Activated naive CD4-positive, alpha-beta T cell treated with anti-CD3 and anti-CD28 coated beads, Interleukin-2, amount 10 ng/mL, durations not matched to agents 7 days and 5 days (primary cell): ENCODE measurements around the gene XRCC4.
A peak's percentile ranks its signal among the peaks of the same experiment; 100 is the strongest.
"Not testable (repeated sequence)": the region's sequence is repeated elsewhere in the genome, so short reads cannot be mapped to it uniquely, and the experiment has no call there.

Experiments used
- CTCF ChIA-PET: fragments of 350-600 bp; sonication (Branson Sonifier 250); formaldehyde crosslinking; loops from one replicate; lab custom pipeline; 2021; ENCODE audit warnings: antibody characterized with exemption; lab: Charles Lee
- DNase-seq: peaks from one replicate; pipeline ENCODE4 v3.0.0-alpha.2; 2020
- H3K27ac Mint-ChIP-seq: one replicate; pipeline ENCODE4 v1.8.0; 2021; ENCODE audit warnings: mild to moderate bottlenecking, moderate library complexity, mixed read lengths
- H3K27me3 Mint-ChIP-seq: one replicate; pipeline ENCODE4 v1.8.0; 2021; ENCODE audit warnings: mild to moderate bottlenecking, mixed read lengths
- H3K36me3 Mint-ChIP-seq: one replicate; pipeline ENCODE4 v1.8.0; 2021; ENCODE audit warnings: mixed read lengths
- H3K4me1 Mint-ChIP-seq: one replicate; pipeline ENCODE4 v1.8.0; 2021; ENCODE audit warnings: mixed read lengths
- H3K4me3 Mint-ChIP-seq: one replicate; pipeline ENCODE4 v1.8.0; 2021; ENCODE audit warnings: mild to moderate bottlenecking, moderate library complexity, mixed read lengths
- H3K9me3 Mint-ChIP-seq: one replicate; pipeline ENCODE4 v1.8.0; 2021; ENCODE audit warnings: mixed read lengths

Gene XRCC4

DNA sequence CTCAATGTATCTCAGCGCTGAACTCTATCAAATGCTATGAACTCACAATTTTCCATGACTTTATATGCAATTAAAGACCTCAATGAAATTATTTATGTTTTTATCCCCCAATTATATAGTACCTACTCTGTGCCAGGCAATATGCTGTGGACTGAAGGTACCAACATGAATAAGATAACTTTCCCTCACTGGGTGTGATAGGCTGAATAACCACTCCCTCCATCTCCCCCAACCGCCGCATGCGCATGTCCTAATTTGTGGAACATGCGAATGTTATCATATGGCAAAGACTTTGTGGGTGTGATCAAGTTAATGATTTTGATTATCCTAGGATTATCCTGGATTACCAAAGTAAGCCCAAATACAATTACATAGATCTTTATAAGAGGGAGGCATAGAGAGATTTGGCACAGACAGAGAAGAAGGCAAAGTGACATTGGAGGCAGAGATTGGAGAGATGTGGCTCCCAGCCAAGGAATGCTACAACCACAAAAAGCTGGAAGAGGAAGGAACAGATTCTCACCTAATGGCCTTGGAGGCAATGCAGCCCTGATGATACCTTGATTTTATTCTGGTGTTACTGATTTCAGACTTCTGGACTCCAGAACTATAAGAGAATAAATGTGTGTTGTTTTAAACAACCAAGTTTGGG is 245.1 kb downstream of the XRCC4 start:
- CTCF ChIA-PET: no interaction called here
- Mint-ChIP-seq H3K27ac (no peak overlapping the region), H3K36me3 (no peaks in the 10 kb centered on the region), H3K27me3 (no peaks in the 10 kb centered on the region), H3K9me3 (no peaks in the 10 kb centered on the region), H3K4me1 (no peaks in the 10 kb centered on the region), H3K4me3 (no peak overlapping the region)
- no peak for DNase-seq

DNA sequence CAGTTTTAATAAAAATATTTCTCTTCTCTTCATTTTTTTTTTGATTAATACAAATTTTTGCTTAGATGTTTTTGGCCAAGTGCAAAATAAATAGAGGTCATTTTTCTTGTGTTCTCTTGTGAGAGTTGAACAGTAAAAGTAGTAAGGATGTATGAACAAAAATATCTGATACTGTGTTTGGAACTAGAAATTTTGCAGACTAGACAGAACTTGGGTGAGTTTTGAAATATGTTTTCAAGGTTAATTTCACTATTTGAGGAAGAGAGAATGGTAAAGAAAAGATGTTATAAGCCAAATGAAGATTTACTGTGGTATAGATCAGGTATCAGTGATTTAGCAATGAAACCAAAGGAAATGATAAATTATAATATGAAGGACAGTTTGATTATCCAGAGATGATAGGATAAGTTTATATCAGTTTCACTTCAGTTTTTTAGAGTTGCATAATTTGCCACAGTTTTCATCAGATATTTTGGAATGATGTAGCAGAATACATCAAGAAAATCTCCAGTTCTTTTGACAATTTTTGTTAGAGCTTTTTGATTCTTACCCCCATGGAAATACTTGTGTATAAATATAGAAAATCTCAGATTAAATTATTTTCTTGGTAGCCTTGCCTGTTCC is 246.3 kb downstream of the XRCC4 start:
- no peak overlapping the region for H3K27ac Mint-ChIP-seq
- no peaks in the 10 kb centered on the region for H3K4me1 Mint-ChIP-seq

DNA sequence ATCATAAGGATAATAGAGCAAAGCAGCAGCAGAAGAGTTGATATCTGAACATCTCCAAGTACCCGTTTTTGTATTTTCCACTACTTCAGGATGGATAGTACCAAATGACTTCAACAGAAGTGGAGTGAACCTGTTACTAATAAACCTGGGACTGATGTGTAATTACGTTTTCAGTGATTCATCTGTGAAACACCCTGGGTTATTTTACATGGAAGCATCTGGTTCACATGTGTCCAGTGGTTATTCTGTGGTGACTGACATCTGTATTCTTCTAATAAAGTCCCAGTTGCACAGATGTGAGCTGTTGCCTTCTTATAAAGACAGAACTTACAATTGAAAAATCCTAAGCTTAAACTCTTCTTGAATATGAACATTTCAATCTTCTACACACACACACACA is 254.5 kb downstream of the XRCC4 start:
- Mint-ChIP-seq H3K4me1 (no peaks in the 10 kb centered on the region), H3K36me3 (no peaks in the 10 kb centered on the region), H3K27ac (no peak overlapping the region), H3K27me3 (no peaks in the 10 kb centered on the region), H3K4me3 (no peak overlapping the region), H3K9me3 (no peaks in the 10 kb centered on the region)
- no peak for DNase-seq
- CTCF ChIA-PET: no interaction called here

More for the DNA sequence above, 246.3 kb downstream of the XRCC4 start:
- Mint-ChIP-seq H3K4me3 (no peak overlapping the region), H3K9me3 (no peaks in the 10 kb centered on the region), H3K36me3 (no peaks in the 10 kb centered on the region), H3K27me3 (no peaks in the 10 kb centered on the region)
- DNase-seq: no peak
- CTCF ChIA-PET: no interaction called here

DNA sequence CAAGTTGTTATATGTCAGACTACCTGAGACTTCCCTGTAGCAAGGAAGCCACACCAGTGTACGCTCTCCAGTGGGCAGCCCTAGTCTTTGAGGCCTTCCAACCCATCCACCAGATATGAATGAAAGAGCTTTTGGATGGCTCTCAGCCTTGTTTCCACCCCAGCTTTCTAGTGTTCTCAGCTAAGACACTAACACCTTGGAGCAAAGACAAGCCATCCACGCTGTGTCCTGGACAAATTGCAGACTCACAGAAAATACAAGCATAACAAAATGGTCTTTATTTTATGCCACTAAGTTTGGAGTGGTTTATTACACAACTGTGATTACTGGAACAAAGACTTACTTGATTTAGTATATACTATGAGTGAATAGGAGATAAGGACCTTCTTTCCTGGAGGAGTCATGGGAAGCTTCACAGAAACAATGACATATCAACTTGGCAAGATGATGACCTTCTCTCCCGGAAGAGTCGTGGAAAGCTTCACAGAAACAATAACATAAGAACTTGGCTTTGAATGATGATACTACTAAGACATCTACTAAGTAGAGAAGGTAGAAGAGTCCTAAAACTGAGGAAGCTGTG is 260.2 kb downstream of the XRCC4 start:
- Mint-ChIP-seq H3K36me3 (no peaks in the 10 kb centered on the region), H3K4me1 (peaks cover 26% of the 10 kb centered on the region), H3K4me3 (no peak overlapping the region), H3K27ac (no peak overlapping the region), H3K27me3 (no peaks in the 10 kb centered on the region), H3K9me3 (peaks cover 2% of the 10 kb centered on the region)
- CTCF ChIA-PET: no interaction called here
- no peak for DNase-seq

DNA sequence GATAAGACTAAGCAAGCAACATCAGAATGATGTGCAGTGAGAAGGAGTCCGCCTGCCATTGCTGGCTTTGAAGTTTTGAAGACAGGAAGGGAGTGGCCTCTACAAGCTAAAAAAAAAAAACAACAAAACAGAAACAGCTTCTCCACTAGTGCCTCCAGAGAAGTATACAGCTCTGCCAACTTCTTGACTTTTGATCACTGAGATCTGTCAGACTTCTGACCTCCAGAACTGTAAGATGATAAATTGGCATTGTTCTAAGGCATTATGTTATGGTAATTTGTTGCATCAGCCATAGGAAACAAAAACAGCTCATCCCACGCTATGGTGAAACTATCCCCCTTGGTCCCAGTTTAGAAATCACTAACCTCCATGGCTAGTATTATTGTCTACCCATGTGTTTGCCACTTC is 263.2 kb downstream of the XRCC4 start:
- CTCF ChIA-PET: no interaction called here
- H3K9me3 Mint-ChIP-seq: peaks cover 2% of the 10 kb centered on the region
- H3K27me3 Mint-ChIP-seq: no peaks in the 10 kb centered on the region

DNA sequence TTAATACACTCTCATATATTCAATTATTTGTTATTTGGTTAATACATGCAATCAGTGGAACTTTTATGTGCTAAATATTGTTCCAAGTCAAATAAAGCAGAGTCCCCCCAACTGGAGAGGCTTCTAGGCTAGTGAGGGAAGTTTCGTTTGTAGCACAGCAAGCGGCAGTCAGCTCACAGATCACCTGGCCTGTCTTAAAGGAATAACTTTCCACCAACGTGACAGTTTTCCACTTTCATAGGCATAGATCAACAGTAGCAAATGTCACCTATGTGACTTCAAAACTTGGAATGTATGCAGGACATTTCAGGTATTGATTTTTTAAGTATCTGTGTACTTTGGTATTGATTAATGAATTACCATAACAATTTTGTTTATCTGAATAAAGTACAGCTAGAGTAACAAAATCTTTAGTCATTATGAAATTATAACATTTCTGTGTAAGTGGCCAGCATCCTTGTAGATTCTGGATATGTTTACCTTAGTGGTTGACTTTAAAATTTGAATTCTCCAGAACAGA is 264.5 kb downstream of the XRCC4 start:
- H3K27ac Mint-ChIP-seq: no peak overlapping the region
- no peak for DNase-seq
- CTCF ChIA-PET: no interaction called here

More for the DNA sequence above, 263.2 kb downstream of the XRCC4 start:
- Mint-ChIP-seq H3K36me3 (no peaks in the 10 kb centered on the region), H3K27ac (peak overlapping the region; percentile 87), H3K4me3 (peak overlapping the region; percentile 45), H3K4me1 (peaks cover 26% of the 10 kb centered on the region)
- DNase-seq: peak; percentile 57

DNA sequence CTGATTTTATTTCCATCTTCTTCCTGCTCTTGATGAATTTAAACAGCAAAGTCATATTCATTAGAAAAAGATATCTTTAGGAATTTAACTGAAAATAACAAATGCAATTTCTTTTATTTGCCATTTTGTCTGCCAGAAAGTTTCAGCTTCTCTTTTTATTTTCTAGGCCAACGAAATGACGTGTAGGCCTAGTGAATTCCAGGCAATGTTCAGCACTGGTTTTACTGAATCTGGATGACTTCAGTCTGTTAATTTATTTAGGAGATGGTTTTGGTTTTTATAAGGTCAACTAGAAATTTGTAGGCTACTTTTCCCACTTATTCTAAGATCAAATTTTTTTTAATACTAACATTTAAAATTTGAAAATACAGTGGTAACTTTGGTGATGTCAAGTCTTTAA is 265.1 kb downstream of the XRCC4 start:
- Mint-ChIP-seq H3K4me3 (no peak overlapping the region), H3K4me1 (peaks cover 26% of the 10 kb centered on the region), H3K9me3 (peaks cover 6% of the 10 kb centered on the region), H3K36me3 (peaks cover 3% of the 10 kb centered on the region), H3K27ac (no peak overlapping the region), H3K27me3 (no peaks in the 10 kb centered on the region)
- CTCF ChIA-PET: no interaction called here
- DNase-seq: no peak

More for the DNA sequence above, 264.5 kb downstream of the XRCC4 start:
- Mint-ChIP-seq H3K9me3 (peaks cover 2% of the 10 kb centered on the region), H3K4me3 (no peak overlapping the region), H3K27me3 (no peaks in the 10 kb centered on the region), H3K36me3 (no peaks in the 10 kb centered on the region), H3K4me1 (peaks cover 26% of the 10 kb centered on the region)

DNA sequence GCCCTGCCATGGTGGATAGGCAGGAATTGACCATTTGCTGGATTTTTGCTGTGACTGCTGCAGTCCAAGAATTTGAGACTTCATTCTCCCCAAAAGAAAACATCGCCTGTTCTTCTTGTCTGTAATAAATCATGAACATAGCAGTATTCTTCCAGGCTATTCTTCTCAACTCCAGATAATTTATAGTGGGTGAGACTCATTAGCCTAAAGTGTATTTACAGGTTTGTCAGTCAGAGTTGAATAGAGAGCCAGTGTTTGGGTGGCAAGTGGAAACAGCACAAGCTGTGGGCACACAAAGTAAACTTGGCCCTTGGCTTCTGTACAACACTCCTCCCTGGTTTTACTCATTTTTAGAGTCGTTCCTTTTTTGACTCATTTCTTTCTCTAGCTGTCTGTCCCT is 266.0 kb downstream of the XRCC4 start:
- no peak overlapping the region for H3K4me3 Mint-ChIP-seq
- DNase-seq: no peak
- H3K36me3 Mint-ChIP-seq: peaks cover 9% of the 10 kb centered on the region
- H3K9me3 Mint-ChIP-seq: peaks cover 14% of the 10 kb centered on the region
- H3K27ac Mint-ChIP-seq: no peak overlapping the region
- CTCF ChIA-PET: no interaction called here
- no peaks in the 10 kb centered on the region for H3K27me3 Mint-ChIP-seq
- peaks cover 26% of the 10 kb centered on the region for H3K4me1 Mint-ChIP-seq

DNA sequence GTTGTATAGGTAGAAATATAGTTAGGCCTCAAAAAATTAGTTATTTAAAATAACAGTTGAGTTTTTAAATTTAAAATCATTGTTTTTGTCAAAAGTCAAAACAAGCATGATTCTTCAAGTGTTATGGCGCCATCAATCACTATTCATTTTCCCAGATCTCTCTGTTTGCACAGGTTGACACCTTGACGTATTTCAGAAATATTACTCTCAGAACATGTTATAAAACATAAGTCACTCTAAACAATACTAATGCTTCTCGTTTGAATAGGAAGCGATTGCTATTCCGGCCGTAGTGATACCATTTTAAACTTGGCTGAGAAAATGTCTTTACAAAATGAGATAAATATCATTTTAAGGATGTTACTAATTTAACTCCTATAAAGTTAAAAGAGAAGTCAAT is 268.1 kb downstream of the XRCC4 start:
- CTCF ChIA-PET: no interaction called here
- H3K36me3 Mint-ChIP-seq: peaks cover 9% of the 10 kb centered on the region
- H3K27ac Mint-ChIP-seq: no peak overlapping the region
- no peak for DNase-seq
- H3K27me3 Mint-ChIP-seq: no peaks in the 10 kb centered on the region
- H3K4me1 Mint-ChIP-seq: peaks cover 14% of the 10 kb centered on the region
- peaks cover 24% of the 10 kb centered on the region for H3K9me3 Mint-ChIP-seq
- H3K4me3 Mint-ChIP-seq: no peak overlapping the region

DNA sequence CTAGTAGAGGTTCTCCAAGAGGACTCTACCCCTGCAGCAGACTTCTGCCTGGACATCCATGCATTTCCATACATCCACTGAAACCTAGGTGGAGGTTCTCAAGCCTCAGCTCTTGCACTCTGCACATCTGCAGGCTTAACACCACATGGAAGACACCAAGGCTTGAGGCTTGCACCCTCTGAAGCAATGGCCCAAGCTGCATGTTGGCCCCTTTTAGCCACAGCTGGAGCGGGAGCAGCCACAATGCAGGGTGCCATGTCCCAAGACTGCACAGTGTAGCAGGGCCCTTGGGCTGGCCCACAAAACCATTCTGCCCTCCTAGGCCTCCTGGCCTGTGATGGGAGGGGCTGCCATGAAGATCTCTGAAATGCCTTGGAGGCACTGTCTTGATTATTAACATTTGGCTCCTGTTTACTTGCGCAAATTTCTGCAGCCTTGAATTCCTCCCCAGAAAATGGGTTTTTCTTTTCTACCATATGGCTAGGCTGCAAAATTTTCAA is 271.0 kb downstream of the XRCC4 start:
- Mint-ChIP-seq H3K36me3 (peaks cover 9% of the 10 kb centered on the region), H3K4me1 (no peaks in the 10 kb centered on the region), H3K27me3 (no peaks in the 10 kb centered on the region), H3K27ac (no peak overlapping the region), H3K9me3 (peaks cover 24% of the 10 kb centered on the region), H3K4me3 (no peak overlapping the region)
- no peak for DNase-seq
- CTCF ChIA-PET: no interaction called here

DNA sequence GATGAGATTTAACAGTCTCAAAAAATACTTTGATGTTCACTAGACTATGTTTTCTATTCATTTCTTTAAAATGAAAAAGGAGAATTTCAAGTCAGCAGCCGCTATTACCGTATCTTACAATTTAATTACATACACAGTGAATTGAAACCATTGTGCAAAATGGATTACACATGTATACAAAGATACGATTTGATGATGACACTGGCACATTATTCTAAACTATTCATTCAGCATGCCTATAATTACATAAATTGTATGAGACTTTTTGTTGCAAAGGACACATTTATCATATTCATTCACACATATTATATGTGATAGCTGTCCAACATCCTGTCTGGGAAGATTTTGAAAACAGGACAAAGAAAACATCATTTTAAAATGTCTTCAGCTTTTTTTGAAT is 275.9 kb downstream of the XRCC4 start:
- DNase-seq: no peak
- H3K27me3 Mint-ChIP-seq: no peaks in the 10 kb centered on the region
- no peak overlapping the region for H3K27ac Mint-ChIP-seq
- peaks cover 12% of the 10 kb centered on the region for H3K9me3 Mint-ChIP-seq
- no peaks in the 10 kb centered on the region for H3K4me1 Mint-ChIP-seq
- H3K36me3 Mint-ChIP-seq: no peaks in the 10 kb centered on the region
- H3K4me3 Mint-ChIP-seq: no peak overlapping the region
- CTCF ChIA-PET: no interaction called here

DNA sequence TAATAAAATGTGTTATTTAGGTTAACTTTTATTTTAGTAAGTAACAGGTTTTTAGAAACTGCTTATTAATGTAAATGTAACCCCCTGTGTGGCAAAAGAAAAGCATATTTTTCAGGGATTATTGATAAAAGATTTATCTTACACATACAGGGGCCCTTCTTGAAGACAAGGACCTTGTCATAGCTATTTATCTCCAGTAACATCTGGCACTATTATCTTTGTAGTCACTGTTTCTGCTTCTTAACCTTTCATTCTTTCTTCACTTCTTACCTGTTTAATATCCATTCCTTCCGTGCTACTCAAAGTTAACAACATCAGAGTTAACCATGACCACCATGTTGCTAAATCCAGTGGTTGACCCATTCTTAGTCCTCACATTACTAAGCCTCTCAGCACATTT is 276.4 kb downstream of the XRCC4 start:
- no peak overlapping the region for H3K27ac Mint-ChIP-seq
- no peaks in the 10 kb centered on the region for H3K36me3 Mint-ChIP-seq
- H3K27me3 Mint-ChIP-seq: no peaks in the 10 kb centered on the region
- H3K9me3 Mint-ChIP-seq: peaks cover 8% of the 10 kb centered on the region
- no peak for DNase-seq
- no peak overlapping the region for H3K4me3 Mint-ChIP-seq
- no peaks in the 10 kb centered on the region for H3K4me1 Mint-ChIP-seq
- CTCF ChIA-PET: no interaction called here

DNA sequence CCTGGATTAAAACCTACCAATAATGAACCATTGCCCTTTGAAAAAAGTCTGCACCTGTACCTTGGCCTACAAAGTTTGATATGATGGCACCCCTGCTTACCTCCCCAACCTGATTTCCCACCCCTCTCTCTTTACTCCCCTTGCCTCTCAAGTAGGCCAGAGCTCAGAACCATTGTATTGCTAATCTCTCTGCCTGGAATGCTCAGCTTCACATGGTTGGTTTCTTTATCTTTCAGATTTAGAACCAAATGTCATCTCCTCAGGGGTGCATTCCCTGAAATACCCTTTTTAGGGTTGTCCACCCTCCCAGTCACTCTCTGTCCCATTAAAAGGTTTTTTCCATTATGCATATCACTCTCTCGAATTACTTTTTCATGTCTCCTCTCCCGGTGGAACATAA is 277.6 kb downstream of the XRCC4 start:
- no peak overlapping the region for H3K4me3 Mint-ChIP-seq
- no peaks in the 10 kb centered on the region for H3K9me3 Mint-ChIP-seq
- no peaks in the 10 kb centered on the region for H3K36me3 Mint-ChIP-seq
- no peak for DNase-seq
- CTCF ChIA-PET: no interaction called here
- H3K4me1 Mint-ChIP-seq: no peaks in the 10 kb centered on the region
- H3K27ac Mint-ChIP-seq: no peak overlapping the region
- no peaks in the 10 kb centered on the region for H3K27me3 Mint-ChIP-seq

DNA sequence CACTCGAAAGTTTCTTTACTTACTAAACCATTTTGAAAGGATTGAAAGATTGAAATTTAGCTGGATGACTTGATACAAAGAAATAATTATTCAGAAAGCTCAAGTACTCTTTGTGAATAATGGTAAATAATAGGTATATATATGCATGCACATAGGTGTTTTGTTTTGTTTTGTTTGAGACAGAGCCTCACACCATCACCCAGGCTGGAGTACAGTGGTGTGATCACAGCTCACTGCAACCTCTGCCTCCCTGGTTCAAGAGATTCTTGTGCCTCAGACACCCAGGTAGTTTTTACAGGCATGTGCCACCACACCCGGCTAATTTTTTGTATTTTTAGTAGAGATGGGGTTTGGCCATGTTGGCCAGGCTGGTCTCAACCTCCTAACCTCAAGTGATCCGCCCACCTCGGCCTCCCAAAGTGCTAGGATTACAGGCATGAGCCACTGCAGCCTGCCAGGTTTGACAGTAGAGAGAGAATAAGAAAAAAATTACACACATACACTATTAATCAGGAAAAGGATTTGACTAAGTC is 278.2 kb downstream of the XRCC4 start:
- H3K27me3 Mint-ChIP-seq, H3K4me1 Mint-ChIP-seq, H3K36me3 Mint-ChIP-seq, H3K27ac Mint-ChIP-seq, H3K9me3 Mint-ChIP-seq, CTCF ChIA-PET, H3K4me3 Mint-ChIP-seq, DNase-seq: not testable (repeated sequence)
